Activated CD8-positive, alpha-beta T cell treated with anti-CD3 and anti-CD28 coated beads, Interleukin-2, amount 10 ng/mL, durations not matched to agents 7 days and 5 days (primary cell): Measurements from ENCODE around the gene TCEANC. TPM values are rescaled to one million over a fixed set of nuclear protein-coding genes. Genes with fewer than 3 reads are reported as not detected.
"Not testable (repeated sequence)": the region's sequence is repeated elsewhere in the genome, so short reads cannot be mapped to it uniquely, and the experiment has no call there.

Experiments used
- ATAC-seq: fragments of 150-1000 bp; cut with Tn5 transposase; one replicate; pipeline ENCODE4 v1.10.0; 2021; ENCODE audit warnings: moderate library complexity
- CTCF ChIA-PET: fragments of 350-600 bp; sonication (Branson Sonifier 250); formaldehyde crosslinking; loops from one replicate; lab custom pipeline; 2021; ENCODE audit warnings: antibody characterized with exemption; lab: Charles Lee
- POLR2A ChIA-PET: fragments of 350-600 bp; sonication (Branson Sonifier 250); formaldehyde crosslinking; loops from one replicate; lab custom pipeline; 2021; ENCODE audit warnings: antibody characterized with exemption; lab: Charles Lee
- DNase-seq: peaks from one replicate; pipeline ENCODE4 v3.0.0-alpha.2; 2020
- H3K27ac Mint-ChIP-seq: one replicate; pipeline ENCODE4 v1.8.0; 2021; ENCODE audit warnings: mild to moderate bottlenecking, mixed read lengths
- H3K27me3 Mint-ChIP-seq: one replicate; pipeline ENCODE4 v1.8.0; 2021; ENCODE audit warnings: low read depth, mixed read lengths
- H3K36me3 Mint-ChIP-seq: one replicate; pipeline ENCODE4 v1.8.0; 2021; ENCODE audit warnings: low read depth, mixed read lengths
- H3K4me1 Mint-ChIP-seq: one replicate; pipeline ENCODE4 v1.8.0; 2021; ENCODE audit warnings: low read depth, mixed read lengths
- H3K4me3 Mint-ChIP-seq: one replicate; pipeline ENCODE4 v1.8.0; 2021; ENCODE audit warnings: mild to moderate bottlenecking, mixed read lengths
- H3K9me3 Mint-ChIP-seq: one replicate; pipeline ENCODE4 v1.8.0; 2022; ENCODE audit warnings: mixed read lengths; ENCODE audit not compliant: insufficient read depth
- total RNA-seq, 2 experiments: library from RNA; stranded (reverse); gene quantifications; one replicate each; pipeline ENCODE4 v1.2.3, GENCODE V29; 2021

TCEANC gene, protein sequence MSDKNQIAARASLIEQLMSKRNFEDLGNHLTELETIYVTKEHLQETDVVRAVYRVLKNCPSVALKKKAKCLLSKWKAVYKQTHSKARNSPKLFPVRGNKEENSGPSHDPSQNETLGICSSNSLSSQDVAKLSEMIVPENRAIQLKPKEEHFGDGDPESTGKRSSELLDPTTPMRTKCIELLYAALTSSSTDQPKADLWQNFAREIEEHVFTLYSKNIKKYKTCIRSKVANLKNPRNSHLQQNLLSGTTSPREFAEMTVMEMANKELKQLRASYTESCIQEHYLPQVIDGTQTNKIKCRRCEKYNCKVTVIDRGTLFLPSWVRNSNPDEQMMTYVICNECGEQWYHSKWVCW
- 1 to 10 TPM; 3.8 to 4.1 TPM for total RNA-seq

DNA sequence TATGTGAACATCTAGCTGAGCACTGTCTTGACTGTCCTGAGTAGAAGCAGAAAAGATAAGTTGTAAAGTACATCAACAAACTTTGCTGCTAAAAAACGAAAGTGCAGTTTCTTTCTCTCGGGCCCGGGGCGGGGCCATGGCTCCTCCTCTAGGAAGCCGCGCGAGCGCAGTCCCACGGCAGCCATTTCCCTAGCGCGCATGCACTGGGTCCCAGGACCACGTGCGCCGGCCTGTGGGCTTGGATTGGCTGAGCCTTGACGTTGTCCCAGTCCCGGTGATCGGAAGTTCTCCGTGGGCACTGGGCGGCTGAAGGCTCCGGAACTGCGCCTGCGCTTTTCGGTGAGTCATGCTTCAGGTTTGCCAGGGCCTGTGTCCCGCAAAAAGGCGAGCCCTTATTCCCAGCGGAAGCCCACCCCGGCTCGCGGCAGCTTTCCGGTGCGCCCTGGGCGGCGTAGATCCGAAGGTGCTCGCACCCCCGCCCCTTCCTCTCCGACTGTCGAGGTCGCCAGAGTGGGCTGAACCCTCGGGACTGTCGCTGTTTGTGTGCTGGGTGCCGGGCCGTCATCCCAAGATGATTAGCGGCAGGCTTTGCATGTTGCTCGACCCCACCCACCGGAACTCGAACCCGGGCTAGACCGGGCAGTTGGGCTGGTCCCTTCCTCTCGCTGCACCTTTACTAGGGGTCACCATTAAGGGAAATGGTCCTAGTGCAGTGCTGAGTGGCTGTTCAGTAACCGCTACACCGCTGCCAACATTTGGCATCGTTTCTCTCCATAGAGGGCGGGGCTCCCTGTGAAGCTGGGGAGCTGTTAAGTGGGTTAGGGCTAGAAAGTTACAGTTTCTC lies at the start of gene TCEANC:
TCEANC (plus strand) TSS at position 292 of the 844 bp plus-strand sequence. CDS start 9,368 bp downstream, outside the sequence.
- peak within 1 kb of the TSS; percentile 94 for H3K27ac Mint-ChIP-seq
- H3K36me3 Mint-ChIP-seq = peaks cover 3% of the 10 kb centered on the region
- H3K4me3 Mint-ChIP-seq = peak within 1 kb of the TSS; percentile 83
- no peaks in the 10 kb centered on the region for H3K9me3 Mint-ChIP-seq
- ChIA-PET POLR2A (interaction anchor here (0.6 to 1.4 kb wide), 6 partner anchors 34 to 371 kb away, joined by 3 to 9 read pairs (median 3); partner anchors contain the start of genes OFD1, RAB9A and TRAPPC2), CTCF (interaction anchor here (1.0 kb wide), 2 partner anchors 96 to 376 kb away, joined by 3 to 4 read pairs; no protein-coding TSS in a partner anchor)
- no peaks in the 10 kb centered on the region for H3K27me3 Mint-ChIP-seq
- DNase-seq = peak; percentile 95
- ATAC-seq = peak; percentile 99
- H3K4me1 Mint-ChIP-seq = peaks cover 22% of the 10 kb centered on the region

DNA sequence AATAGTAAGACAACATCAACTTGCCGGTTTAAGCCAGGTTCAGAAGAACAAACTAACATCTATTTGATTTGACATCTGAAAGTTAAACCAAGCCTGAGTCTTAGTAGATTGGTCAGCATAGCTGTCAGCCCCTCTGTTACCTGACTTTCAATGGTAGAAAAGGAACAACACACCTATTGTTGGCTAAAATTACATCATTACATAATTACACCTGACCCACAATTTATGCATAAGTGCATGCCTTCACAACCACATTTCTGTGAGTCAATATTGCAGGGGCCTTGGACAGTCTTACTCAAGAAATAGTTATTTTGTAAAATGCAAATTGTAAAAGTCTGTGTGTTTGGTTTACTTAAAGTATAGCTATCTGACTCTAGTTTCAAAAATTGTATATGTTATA lies 47.3 kb upstream of the TCEANC start:
- POLR2A ChIA-PET = no interaction called here
- Mint-ChIP-seq H3K27me3 (no peaks in the 10 kb centered on the region), H3K9me3 (no peaks in the 10 kb centered on the region), H3K4me1 (no peaks in the 10 kb centered on the region), H3K36me3 (peaks cover 3% of the 10 kb centered on the region), H3K27ac (no peak overlapping the region), H3K4me3 (no peak overlapping the region)
- CTCF ChIA-PET = interaction anchor here (0.6 kb wide), 1 partner anchor 361 kb away, joined by 3 read pairs; no protein-coding TSS in a partner anchor
- DNase-seq = no peak
- ATAC-seq = no peak

DNA sequence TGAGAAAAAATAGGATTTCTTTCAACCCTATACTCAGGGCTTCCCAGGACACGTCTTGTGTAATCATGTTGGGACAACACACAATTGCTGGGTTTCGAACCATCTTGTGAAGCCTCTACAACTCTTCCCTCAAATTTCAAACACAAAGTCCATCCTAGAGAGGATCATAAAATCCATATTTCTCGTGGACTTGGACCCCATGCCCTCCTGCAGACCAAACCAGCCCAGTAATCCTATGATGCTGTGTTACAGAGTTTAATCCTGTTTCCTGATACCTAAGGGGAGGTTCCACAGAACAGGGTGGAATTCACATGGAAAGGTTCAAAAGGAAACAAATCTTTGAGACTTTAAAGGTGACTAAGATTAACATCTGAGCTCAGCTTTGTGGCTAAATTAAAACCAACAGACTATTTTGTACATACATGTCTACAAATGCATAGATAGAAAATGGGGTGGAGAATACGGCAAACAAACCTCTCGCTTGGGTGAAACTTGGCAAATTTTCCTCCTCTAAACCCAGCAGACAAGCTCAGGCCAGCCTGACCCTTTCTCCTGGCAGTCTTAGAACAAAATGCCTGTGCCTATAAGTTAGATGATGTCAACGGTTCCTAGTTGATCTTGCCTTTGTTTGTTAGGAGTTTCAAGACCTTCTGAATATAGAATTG lies 45.5 kb upstream of the TCEANC start:
- Mint-ChIP-seq H3K4me1 (no peaks in the 10 kb centered on the region), H3K36me3 (peaks cover 3% of the 10 kb centered on the region), H3K27me3 (no peaks in the 10 kb centered on the region), H3K9me3 (no peaks in the 10 kb centered on the region), H3K4me3 (no peak overlapping the region), H3K27ac (no peak overlapping the region)
- ChIA-PET CTCF (no interaction called here), POLR2A (no interaction called here)
- ATAC-seq (no peak), DNase-seq (no peak)

DNA sequence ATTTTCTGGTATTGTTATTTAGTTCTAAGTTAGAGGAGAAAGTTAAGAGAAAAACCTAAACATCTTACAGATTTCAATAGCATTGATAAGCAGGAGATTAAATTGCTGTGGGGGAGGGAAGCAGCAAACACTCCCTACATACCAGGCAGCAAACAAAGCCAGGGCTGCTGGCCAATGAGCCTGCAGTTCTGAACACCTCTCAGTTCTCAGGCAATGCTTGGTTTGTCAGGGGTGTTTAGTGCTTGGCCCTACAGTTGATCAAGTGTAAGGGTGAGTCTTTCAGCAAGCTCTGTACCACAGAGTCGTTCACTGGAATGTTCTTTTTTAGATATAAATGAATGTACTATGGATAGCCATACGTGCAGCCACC lies 45.0 kb upstream of the TCEANC start:
- Mint-ChIP-seq H3K36me3 (peaks cover 3% of the 10 kb centered on the region), H3K27me3 (no peaks in the 10 kb centered on the region), H3K27ac (no peak overlapping the region), H3K4me1 (no peaks in the 10 kb centered on the region), H3K9me3 (no peaks in the 10 kb centered on the region), H3K4me3 (no peak overlapping the region)
- DNase-seq (no peak), ATAC-seq (no peak)
- CTCF ChIA-PET = no interaction called here
- POLR2A ChIA-PET = no interaction called here

DNA sequence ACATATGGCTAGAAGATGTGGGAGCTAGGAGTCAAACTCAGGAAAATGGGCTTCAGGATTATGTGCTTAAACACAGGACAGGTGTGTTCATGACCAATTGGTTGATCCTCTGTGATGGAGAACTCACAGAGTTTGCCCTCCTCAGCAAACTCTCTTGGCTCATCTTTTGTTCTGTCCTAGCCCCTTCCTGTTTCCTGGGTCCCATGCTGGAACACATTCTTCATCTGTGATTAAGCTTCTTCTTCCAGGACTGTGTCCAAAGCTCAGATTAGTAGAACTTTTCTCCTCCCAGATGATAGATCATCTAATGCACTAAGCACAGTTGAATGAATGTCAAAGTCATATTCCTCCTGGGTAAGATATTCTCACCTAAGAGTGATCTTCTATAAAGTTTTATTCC lies 38.8 kb upstream of the TCEANC start:
- ATAC-seq (no peak), DNase-seq (no peak)
- ChIA-PET CTCF (interaction anchor here (1.3 to 2.6 kb wide), 2 partner anchors 32 to 107 kb away, joined by 3 to 8 read pairs; no protein-coding TSS in a partner anchor), POLR2A (no interaction called here)
- Mint-ChIP-seq H3K9me3 (no peaks in the 10 kb centered on the region), H3K36me3 (peaks cover 2% of the 10 kb centered on the region), H3K4me3 (no peak overlapping the region), H3K27me3 (no peaks in the 10 kb centered on the region), H3K27ac (no peak overlapping the region), H3K4me1 (no peaks in the 10 kb centered on the region)

DNA sequence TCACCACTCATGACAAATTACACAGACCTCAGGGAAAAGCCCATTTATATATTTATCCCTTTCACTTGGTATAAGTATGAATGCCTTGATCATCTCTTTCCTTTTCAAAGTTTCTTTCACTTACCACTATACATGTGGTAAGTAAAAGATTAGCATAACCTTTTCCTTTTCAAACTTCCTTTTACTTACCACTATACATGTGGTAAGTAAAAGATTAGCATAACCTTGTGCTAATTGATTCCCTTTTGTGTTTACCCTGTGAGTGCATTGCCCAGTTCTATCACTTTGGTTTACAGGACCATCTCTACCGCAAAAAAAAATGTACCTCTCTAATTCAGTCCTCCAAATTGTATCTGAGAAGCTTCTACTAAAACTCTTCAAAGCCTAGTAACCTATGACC lies 32.7 kb upstream of the TCEANC start:
- DNase-seq = no peak
- Mint-ChIP-seq H3K4me1 (peaks cover 11% of the 10 kb centered on the region), H3K27ac (no peak overlapping the region), H3K9me3 (no peaks in the 10 kb centered on the region), H3K4me3 (no peak overlapping the region), H3K27me3 (no peaks in the 10 kb centered on the region), H3K36me3 (peaks cover 17% of the 10 kb centered on the region)
- ChIA-PET CTCF (interaction anchor here (1.3 kb wide), 1 partner anchor 26 kb away, joined by 3 read pairs; no protein-coding TSS in a partner anchor), POLR2A (no interaction called here)
- no peak for ATAC-seq

DNA sequence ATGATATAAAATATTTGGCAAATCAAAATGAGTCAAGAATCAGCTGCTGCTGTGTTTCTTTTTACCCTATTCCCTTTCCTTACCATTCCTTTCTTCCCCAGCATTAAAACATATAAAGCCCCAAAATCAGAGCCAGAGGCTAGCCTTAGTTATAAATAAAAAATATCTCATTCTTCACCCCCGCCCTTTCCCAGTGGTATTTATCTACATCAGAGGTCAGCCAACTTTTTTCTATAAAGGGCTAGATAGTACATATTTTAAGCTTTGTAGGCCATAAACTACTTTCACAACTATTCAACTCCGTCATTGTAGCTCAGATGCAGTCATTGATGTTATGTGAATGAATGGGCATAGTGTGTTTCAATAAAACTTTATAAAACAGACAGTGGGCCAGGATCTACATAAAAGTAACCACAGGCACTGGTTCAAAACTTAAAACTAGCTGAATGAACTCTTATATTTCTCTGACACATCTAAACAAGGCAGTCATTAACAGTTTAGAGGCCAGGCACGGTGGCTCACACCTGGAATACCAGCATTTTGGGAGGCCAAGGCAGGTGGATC lies 30.5 kb upstream of the TCEANC start:
- H3K27me3 Mint-ChIP-seq = no peaks in the 10 kb centered on the region
- H3K9me3 Mint-ChIP-seq = no peaks in the 10 kb centered on the region
- ATAC-seq (no peak), DNase-seq (no peak)
- ChIA-PET POLR2A (no interaction called here), CTCF (no interaction called here)
- peaks cover 20% of the 10 kb centered on the region for H3K36me3 Mint-ChIP-seq
- H3K4me3 Mint-ChIP-seq = no peak overlapping the region
- peaks cover 11% of the 10 kb centered on the region for H3K4me1 Mint-ChIP-seq
- H3K27ac Mint-ChIP-seq = no peak overlapping the region

DNA sequence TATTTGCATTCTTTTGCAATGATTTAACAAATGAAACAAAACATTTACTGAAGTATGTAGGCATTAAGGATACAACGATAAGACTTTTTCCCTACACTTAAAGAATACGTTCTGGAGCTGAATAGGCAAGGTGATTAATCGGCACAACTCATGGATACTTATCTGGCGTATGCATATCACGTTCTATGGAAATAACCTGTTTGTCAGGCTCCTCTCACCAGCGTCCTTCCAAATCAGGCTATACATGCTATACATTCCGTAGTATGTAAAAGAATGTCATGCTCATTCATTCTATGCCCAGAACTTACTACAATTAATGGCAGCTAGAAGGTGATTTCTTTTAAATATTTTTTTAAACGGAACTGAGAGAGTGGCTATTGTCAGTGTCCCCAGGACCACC lies 25.6 kb upstream of the TCEANC start:
- Mint-ChIP-seq H3K36me3 (peaks cover 20% of the 10 kb centered on the region), H3K4me3 (no peak overlapping the region), H3K27me3 (no peaks in the 10 kb centered on the region), H3K4me1 (no peaks in the 10 kb centered on the region), H3K27ac (no peak overlapping the region), H3K9me3 (no peaks in the 10 kb centered on the region)
- CTCF ChIA-PET = interaction anchor here (1.7 kb wide), 1 partner anchor 19 kb away, joined by 5 read pairs; no protein-coding TSS in a partner anchor
- DNase-seq = no peak
- POLR2A ChIA-PET = no interaction called here
- ATAC-seq = no peak

DNA sequence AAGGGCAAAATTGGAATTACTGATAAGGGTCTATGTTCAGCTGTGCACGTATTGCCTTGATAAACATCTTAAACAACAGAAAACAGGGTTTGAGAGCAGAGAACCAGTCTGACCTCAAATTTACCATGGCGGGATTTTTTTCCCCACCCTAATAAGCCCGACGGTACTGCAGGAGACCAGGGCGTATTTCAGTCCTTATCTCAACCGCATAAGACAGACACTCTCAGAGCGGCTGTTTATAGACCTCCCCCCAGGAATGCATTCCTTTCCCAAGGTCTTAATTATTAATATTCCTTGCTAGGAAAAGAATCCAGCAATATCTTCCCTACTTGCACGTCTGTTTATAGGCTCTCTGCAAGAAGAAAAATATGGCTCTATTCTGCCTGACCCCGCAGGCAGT lies 15.7 kb upstream of the TCEANC start:
- Mint-ChIP-seq H3K9me3 (peaks cover 13% of the 10 kb centered on the region), H3K36me3 (peaks cover 10% of the 10 kb centered on the region)
- CTCF ChIA-PET, ATAC-seq, H3K4me1 Mint-ChIP-seq, POLR2A ChIA-PET, DNase-seq, H3K27ac Mint-ChIP-seq, H3K27me3 Mint-ChIP-seq, H3K4me3 Mint-ChIP-seq: not testable (repeated sequence)

DNA sequence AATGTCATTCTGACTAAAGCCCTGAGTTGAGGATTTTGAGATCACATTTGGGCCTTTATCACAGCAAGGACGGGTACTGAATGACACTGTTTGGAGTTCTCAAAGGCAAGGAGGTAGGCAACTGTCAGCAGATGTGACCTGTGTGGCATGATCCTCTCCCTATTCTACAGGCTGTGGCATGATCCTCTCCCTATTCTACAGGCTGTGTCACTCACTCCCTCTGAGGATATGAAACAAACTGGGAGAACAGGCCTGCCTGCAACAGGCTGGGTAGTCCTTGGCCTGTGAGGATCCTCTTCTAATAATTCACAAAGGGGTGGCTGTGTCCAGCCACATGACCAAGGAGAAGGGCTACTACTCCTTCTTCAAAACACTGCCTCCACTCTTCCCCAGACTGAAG lies 14.9 kb upstream of the TCEANC start:
- no peak for DNase-seq
- ChIA-PET POLR2A (no interaction called here), CTCF (no interaction called here)
- Mint-ChIP-seq H3K36me3 (peaks cover 10% of the 10 kb centered on the region), H3K27me3 (no peaks in the 10 kb centered on the region), H3K4me3 (no peak overlapping the region), H3K9me3 (peaks cover 13% of the 10 kb centered on the region), H3K27ac (no peak overlapping the region), H3K4me1 (no peaks in the 10 kb centered on the region)
- ATAC-seq = no peak

DNA sequence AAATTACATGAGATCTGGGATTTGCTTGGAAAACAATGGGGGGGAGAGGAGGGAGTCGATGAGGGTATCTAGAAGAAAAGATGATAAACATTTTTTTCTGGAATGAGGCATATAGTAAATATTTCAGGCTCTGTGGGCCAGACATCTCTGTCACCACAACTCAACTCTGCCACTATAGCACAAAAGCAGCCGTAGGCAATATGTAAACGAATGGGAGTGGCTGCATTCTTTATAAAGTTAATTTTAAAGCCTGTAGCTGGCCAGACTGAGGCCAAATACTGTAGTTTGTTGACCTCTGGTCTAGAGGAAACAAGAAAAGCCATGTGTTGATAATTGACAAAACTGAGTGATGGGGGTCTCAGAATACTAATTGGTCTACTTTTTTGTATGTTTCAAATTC lies 14.1 kb upstream of the TCEANC start:
- Mint-ChIP-seq H3K27ac (no peak overlapping the region), H3K36me3 (peaks cover 10% of the 10 kb centered on the region), H3K27me3 (no peaks in the 10 kb centered on the region), H3K4me1 (no peaks in the 10 kb centered on the region), H3K9me3 (peaks cover 13% of the 10 kb centered on the region), H3K4me3 (no peak overlapping the region)
- CTCF ChIA-PET = no interaction called here
- DNase-seq (no peak), ATAC-seq (no peak)
- POLR2A ChIA-PET = no interaction called here
